Nucleus accumbens (tissue), 56 donors: ENCODE measurements around the gene CAV1.
A peak's percentile ranks its signal among the peaks of the same experiment; 100 is the strongest.

Experiments
- DNase-seq, 56 donors: peaks; one replicate each; lab custom pipeline; 2025; lab: John Stamatoyannopoulos, UW

CAV1 gene

GRCh38 chr7:116552602-116553001 is 27.8 kb downstream of the CAV1 start:
- no peak for DNase-seq

GRCh38 chr7:116553168-116553964 is 28.5 kb downstream of the CAV1 start:
- no peak for DNase-seq

DNA sequence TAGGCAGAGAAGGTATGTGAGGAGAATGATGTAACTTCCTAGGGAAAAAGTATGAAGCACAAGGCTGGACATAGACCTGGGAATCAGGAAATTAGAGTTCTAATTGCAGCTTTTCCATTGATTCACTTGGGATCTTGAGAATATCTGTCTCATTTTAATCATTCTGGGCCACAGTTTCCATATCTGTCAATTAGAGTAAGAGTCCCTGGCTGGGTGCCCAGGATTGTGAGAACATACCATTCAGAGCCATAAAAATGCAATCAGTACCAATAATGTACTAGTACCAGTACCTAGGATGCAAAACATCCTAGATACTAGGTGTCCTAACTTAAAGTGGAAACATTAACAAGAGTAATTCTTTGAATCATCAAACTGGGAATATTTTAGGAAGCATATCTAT is 29.6 kb downstream of the CAV1 start:
- DNase-seq = no peak

DNA sequence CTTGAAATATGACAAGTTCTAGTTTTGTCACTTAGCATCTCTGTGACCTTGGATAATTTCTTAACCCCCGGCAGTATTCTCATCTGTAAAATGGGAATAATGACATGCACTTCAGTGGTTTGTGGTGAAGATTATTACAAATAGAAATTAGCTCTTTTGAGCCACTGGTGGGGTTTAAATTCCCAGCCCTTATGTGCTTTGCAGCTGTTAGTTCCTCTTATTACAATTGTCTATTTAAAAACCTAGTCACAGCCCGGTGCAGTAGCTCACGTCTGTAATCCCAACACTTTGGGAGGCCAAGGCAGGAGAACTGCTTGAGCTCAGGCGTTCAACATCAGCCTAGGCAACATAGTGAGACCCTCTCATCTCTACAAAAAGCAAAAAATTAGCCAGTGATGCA is 30.1 kb downstream of the CAV1 start:
- DNase-seq = no peak

- DNase-seq = no peak
Observed at GRCh38 chr7:116557066-116557585, 32.3 kb downstream of the CAV1 start.

DNA sequence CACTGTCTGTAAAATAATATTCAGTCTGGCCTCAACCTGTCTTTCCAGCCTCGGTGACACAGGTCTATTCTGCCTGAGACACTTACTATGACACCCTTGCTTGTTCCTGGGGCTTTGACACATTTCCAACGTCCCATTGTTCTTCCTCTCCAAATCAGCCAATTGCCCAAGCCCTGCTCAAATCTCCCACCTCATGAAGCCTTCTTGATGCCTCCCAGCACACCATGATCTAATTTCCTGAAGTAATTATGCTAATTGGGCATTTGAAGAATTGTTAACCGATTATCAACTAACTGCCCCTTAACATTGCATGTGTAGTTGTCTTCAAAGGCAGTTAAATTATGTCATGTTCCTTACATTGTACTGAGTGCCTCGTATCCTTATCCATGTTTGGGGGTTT is 33.1 kb downstream of the CAV1 start:
- no peak for DNase-seq

- DNase-seq = no peak
Observed at GRCh38 chr7:116560021-116560970, 35.5 kb downstream of the CAV1 start.

DNA sequence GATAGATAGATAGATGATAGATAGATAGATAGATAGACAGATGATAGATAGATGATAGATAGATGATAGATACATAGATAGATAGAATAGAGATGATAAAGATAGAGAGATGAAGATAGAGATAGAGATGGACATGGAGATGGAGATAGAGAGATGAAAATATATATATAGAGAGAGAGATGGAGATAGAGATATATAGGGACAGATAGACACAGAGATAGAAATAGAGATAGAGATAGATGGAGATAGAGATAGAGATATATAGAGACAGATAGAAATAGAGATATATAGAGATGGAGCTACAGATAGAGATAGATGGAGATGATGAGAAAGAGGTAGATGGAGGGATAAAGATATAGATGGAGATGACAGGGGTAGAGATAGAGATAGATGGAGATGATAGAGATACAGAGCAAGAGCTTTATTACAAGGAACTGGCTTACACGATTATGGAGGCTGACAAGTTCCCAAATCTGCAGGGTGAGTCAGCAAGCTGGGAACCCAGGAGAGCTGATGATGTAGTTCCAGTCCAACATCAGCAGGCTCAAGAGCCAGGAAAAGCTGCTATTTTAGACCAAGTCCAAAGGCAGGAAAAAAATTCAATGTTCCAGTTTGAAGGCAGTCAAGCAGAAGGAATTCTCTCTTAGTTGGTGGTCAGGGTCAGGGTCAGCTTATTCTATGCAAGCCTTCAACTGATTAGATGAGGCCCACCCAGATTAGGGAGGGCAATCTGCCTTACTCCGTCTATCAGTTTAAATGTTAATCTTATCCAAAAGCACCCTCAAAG is 37.1 kb downstream of the CAV1 start:
- no peak for DNase-seq

DNA sequence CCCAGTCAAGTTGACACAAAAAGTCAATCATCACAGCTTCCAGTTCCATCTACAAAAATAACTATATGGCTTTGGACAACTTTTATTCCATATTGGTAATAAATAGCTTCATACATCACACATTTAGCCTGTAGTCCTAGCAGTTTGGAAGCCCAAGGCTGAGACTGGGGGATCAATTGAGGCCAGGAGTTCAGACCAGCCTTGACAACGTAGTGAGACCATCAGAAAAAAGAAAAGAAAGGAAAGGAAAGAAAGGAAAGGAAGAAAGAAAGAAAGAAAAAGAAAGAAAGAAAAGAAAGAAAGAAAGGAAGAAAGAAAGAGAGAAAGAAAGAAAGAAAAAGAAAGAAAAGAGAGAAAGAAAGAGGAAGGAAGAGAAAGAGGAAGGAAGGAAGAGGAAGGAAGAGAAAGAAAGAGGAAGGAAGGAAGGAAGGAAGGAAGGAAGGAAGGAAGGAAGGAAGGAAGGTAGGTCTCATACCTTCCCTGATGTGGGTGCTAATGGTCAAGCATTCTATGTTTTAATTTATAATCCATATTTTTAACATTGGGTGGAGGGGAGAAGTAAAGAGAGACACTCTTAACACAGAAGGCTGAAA is 37.8 kb downstream of the CAV1 start:
- DNase-seq = no peak

DNA sequence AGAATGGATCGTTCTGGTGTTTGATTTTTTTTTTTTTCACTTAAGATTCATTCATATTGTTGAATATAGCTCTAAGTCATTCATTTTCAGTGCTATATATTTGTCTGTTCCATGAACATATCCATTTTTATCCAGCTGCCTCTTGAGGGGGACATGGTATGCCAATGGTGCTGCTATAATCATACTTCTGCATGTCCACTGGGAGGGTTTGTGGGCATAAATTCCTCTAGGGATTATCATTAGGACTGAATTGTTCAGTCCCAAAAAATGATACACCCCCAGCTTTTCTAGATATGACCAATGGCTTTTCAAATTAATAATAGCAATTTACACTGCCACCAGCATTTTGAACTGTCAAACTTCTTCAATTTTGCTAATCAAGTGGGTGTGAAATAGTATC is 41.1 kb downstream of the CAV1 start:
- DNase-seq = no peak

DNA sequence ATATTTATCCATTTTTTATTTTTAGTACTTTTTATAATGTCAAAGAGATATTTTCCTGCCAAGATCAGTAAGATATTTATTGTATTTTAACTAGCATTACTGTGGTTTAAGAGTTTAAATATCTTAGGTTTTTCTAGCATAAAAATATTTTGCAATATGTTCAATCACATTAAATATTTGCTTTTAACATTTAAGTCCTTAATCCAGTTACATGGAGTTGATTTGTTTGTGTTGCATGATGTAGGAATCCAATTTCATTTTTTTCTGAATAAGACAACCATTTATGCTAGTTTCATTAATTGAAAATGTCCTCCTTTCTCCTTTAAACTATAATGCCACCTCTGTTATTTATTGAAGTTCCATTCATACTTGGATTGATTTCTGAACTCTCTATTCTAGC is 41.8 kb downstream of the CAV1 start:
- DNase-seq = no peak

GRCh38 chr7:116569737-116570136 is 44.9 kb downstream of the CAV1 start:
- no peak for DNase-seq

DNA sequence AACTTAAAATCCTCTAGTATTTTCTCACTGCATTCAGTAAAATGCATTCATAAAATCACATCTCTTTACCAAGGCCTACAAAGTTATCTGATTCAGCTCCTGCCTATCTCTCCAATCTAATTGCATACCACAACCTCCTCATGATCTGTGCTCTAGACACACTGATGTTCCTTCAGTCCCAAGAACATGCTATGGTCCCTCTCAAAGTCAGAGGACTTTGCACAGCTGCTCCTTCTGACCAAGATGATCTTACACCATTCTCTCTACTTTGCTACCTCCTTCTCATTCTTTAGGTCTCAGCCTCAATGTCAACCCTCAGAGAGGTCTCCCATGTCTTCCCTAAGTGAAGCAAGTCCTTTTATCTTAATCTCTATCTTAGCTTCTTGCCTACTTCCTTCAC is 45.5 kb downstream of the CAV1 start:
- no peak for DNase-seq

DNA sequence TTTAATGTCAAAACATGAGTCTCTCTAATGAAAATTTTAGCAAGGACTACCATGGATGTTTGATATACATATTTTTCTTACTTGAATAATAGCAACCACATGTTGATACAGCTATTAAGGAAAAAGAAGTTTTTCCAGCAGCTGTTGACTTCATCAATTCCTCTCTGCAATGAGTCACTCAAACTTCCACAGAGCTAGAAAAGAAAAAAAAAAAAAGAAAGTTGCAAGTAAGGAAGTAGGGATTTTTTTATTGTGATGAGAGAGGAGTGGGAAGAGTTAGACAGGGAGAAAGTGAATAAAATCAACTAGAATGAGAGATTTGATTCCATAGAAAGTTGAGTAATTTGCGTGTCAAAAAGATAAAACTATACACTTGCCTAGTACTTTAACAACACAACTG is 46.2 kb downstream of the CAV1 start:
- DNase-seq = no peak

GRCh38 chr7:116571552-116571951 is 46.7 kb downstream of the CAV1 start:
- DNase-seq = no peak

- DNase-seq = peak in 1 of 56 donors; percentile 5
Observed at GRCh38 chr7:116572036-116572435, 47.2 kb downstream of the CAV1 start.

GRCh38 chr7:116573541-116573940 is 48.7 kb downstream of the CAV1 start:
- DNase-seq = no peak

DNA sequence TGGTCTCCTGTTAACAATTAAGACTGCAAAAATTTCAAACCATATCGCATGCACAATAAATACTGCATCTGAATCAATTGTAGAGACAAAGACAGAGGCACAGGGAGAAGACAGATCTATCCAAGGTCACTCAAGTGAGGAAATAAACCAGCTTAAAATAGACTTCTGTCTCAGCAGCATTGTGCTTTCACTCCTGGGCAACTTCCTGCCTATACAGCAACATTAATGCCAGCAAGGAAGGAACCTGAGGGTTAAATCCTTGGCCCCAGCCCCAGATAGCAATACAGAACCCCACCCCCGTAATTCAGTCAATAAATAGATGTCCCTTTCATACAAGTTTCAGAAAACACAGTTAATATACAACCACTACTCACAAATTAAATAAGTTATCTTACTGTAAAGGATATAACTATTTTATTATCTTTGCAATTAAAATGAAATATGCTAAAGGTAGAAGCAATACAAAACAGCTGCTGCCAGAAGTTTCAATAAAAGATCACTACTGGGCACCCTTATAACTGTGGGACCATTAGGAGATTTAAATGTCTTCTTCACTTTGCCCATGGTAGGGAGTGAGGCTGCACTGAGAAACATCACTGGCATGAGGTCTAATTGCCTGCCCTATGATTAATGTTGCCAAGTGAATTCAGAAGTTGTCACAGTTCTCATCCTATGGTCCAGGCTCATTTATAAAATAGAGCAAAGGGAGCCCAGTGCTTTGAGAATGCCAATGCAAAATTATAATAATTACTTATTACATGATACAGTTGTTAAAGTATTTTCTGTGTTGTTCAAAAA is 49.4 kb downstream of the CAV1 start:
- DNase-seq = no peak

GRCh38 chr7:116575853-116576252 is 51.0 kb downstream of the CAV1 start:
- no peak for DNase-seq
